ENCODE measurements around the gene KIRREL1.

The KIRREL1 gene

GRCh38 chr1:158076441-158076840, 83.0 kb downstream of the KIRREL1 start:
- Histone ChIP-seq H3K36me3 (ENCODE audit: insufficient read depth, low read length) (peaks cover 17% of the 10 kb centered on the region), H3K4me1 (ENCODE audit: insufficient read depth, low read length) (peaks cover 29% of the 10 kb centered on the region; the same call in 1 of the 2 replicates), H3K9ac (ENCODE audit: low read depth, low read length) (no peak overlapping the region), H3K9me3 (ENCODE audit: control insufficient read depth, insufficient read depth, low read length) (no peaks in the 10 kb centered on the region)

GRCh38 chr1:158077411-158078256, 84.2 kb downstream of the KIRREL1 start:
- H3K36me3 ChIP-seq (ENCODE audit: insufficient read depth, low read length): peaks cover 24% of the 10 kb centered on the region
- no peaks in the 10 kb centered on the region for H3K9me3 ChIP-seq (ENCODE audit: control insufficient read depth, insufficient read depth, low read length)
- H3K9ac ChIP-seq (ENCODE audit: low read depth, low read length): no peak overlapping the region
- peaks cover 29% of the 10 kb centered on the region; the same call in 1 of the 2 replicates for H3K4me1 ChIP-seq (ENCODE audit: insufficient read depth, low read length)

GRCh38 chr1:158078569-158079080, 85.2 kb downstream of the KIRREL1 start:
- Histone ChIP-seq H3K9me3 (ENCODE audit: control insufficient read depth, insufficient read depth, low read length) (no peaks in the 10 kb centered on the region), H3K36me3 (ENCODE audit: insufficient read depth, low read length) (peaks cover 19% of the 10 kb centered on the region), H3K9ac (ENCODE audit: low read depth, low read length) (no peak overlapping the region), H3K4me1 (ENCODE audit: insufficient read depth, low read length) (peaks cover 26% of the 10 kb centered on the region; the same call in 1 of the 2 replicates)

GRCh38 chr1:158080066-158080465, 86.6 kb downstream of the KIRREL1 start:
- Histone ChIP-seq H3K9ac (ENCODE audit: low read depth, low read length) (no peak overlapping the region), H3K36me3 (ENCODE audit: insufficient read depth, low read length) (peaks cover 22% of the 10 kb centered on the region), H3K4me1 (ENCODE audit: insufficient read depth, low read length) (peaks cover 18% of the 10 kb centered on the region; the same call in 1 of the 2 replicates), H3K9me3 (ENCODE audit: control insufficient read depth, insufficient read depth, low read length) (no peaks in the 10 kb centered on the region)

GRCh38 chr1:158084336-158084735, 90.9 kb downstream of the KIRREL1 start:
- Histone ChIP-seq H3K9ac (ENCODE audit: low read depth, low read length) (no peak overlapping the region), H3K36me3 (ENCODE audit: insufficient read depth, low read length) (peaks cover 26% of the 10 kb centered on the region), H3K4me1 (ENCODE audit: insufficient read depth, low read length) (no peaks in the 10 kb centered on the region)

GRCh38 chr1:158084747-158085146, 91.3 kb downstream of the KIRREL1 start:
- Histone ChIP-seq H3K4me1 (ENCODE audit: insufficient read depth, low read length) (no peaks in the 10 kb centered on the region), H3K9ac (ENCODE audit: low read depth, low read length) (no peak overlapping the region), H3K36me3 (ENCODE audit: insufficient read depth, low read length) (peaks cover 29% of the 10 kb centered on the region), H3K9me3 (ENCODE audit: control insufficient read depth, insufficient read depth, low read length) (no peaks in the 10 kb centered on the region)

More at GRCh38 chr1:158084336-158084735, 90.9 kb downstream of the KIRREL1 start:
- H3K9me3 ChIP-seq (ENCODE audit: control insufficient read depth, insufficient read depth, low read length): no peaks in the 10 kb centered on the region

- Histone ChIP-seq H3K36me3 (ENCODE audit: insufficient read depth, low read length) (peaks cover 17% of the 10 kb centered on the region), H3K9ac (ENCODE audit: low read depth, low read length) (no peak overlapping the region), H3K4me1 (ENCODE audit: insufficient read depth, low read length) (no peaks in the 10 kb centered on the region), H3K9me3 (ENCODE audit: control insufficient read depth, insufficient read depth, low read length) (no peaks in the 10 kb centered on the region)
Measured at GRCh38 chr1:158087320-158087927, 94.0 kb downstream of the KIRREL1 start.

GRCh38 chr1:158089476-158089875, 96.0 kb downstream of the KIRREL1 start:
- peaks cover 17% of the 10 kb centered on the region for H3K36me3 ChIP-seq (ENCODE audit: insufficient read depth, low read length)
- H3K9me3 ChIP-seq (ENCODE audit: control insufficient read depth, insufficient read depth, low read length): no peaks in the 10 kb centered on the region
- H3K4me1 ChIP-seq (ENCODE audit: insufficient read depth, low read length): no peaks in the 10 kb centered on the region
- H3K9ac ChIP-seq (ENCODE audit: low read depth, low read length): no peak overlapping the region

- H3K9me3 ChIP-seq (ENCODE audit: control insufficient read depth, insufficient read depth, low read length): no peaks in the 10 kb centered on the region
- H3K9ac ChIP-seq (ENCODE audit: low read depth, low read length): no peak overlapping the region
- H3K4me1 ChIP-seq (ENCODE audit: insufficient read depth, low read length): no peaks in the 10 kb centered on the region
- H3K36me3 ChIP-seq (ENCODE audit: insufficient read depth, low read length): peaks cover 12% of the 10 kb centered on the region
Measured at GRCh38 chr1:158089925-158090637, 96.6 kb downstream of the KIRREL1 start.

GRCh38 chr1:158093376-158093775, 99.9 kb downstream of the KIRREL1 start:
- peaks cover 8% of the 10 kb centered on the region for H3K36me3 ChIP-seq (ENCODE audit: insufficient read depth, low read length)
- H3K9ac ChIP-seq (ENCODE audit: low read depth, low read length): no peak overlapping the region
- H3K4me1 ChIP-seq (ENCODE audit: insufficient read depth, low read length): peaks cover 10% of the 10 kb centered on the region
- H3K9me3 ChIP-seq (ENCODE audit: control insufficient read depth, insufficient read depth, low read length): no peaks in the 10 kb centered on the region

GRCh38 chr1:158094571-158094970, 101.1 kb downstream of the KIRREL1 start:
- Histone ChIP-seq H3K9ac (ENCODE audit: low read depth, low read length) (no peak overlapping the region), H3K36me3 (ENCODE audit: insufficient read depth, low read length) (peaks cover 5% of the 10 kb centered on the region), H3K4me1 (ENCODE audit: insufficient read depth, low read length) (peaks cover 22% of the 10 kb centered on the region)

GRCh38 chr1:158095737-158096335, 102.4 kb downstream of the KIRREL1 start:
- Histone ChIP-seq H3K9ac (ENCODE audit: low read depth, low read length) (no peak overlapping the region), H3K9me3 (ENCODE audit: control insufficient read depth, insufficient read depth, low read length) (no peaks in the 10 kb centered on the region), H3K4me1 (ENCODE audit: insufficient read depth, low read length) (peaks cover 29% of the 10 kb centered on the region), H3K36me3 (ENCODE audit: insufficient read depth, low read length) (no peaks in the 10 kb centered on the region; the same call in none of the 2 replicates)

More at GRCh38 chr1:158094571-158094970, 101.1 kb downstream of the KIRREL1 start:
- no peaks in the 10 kb centered on the region for H3K9me3 ChIP-seq (ENCODE audit: control insufficient read depth, insufficient read depth, low read length)

- H3K9me3 ChIP-seq (ENCODE audit: control insufficient read depth, insufficient read depth, low read length): no peaks in the 10 kb centered on the region
- no peak overlapping the region for H3K9ac ChIP-seq (ENCODE audit: low read depth, low read length)
- H3K36me3 ChIP-seq (ENCODE audit: insufficient read depth, low read length): no peaks in the 10 kb centered on the region
- H3K4me1 ChIP-seq (ENCODE audit: insufficient read depth, low read length): peaks cover 51% of the 10 kb centered on the region
Measured at GRCh38 chr1:158098256-158098655, 104.8 kb downstream of the KIRREL1 start.

GRCh38 chr1:158099185-158099584, 105.7 kb downstream of the KIRREL1 start:
- Histone ChIP-seq H3K36me3 (ENCODE audit: insufficient read depth, low read length) (no peaks in the 10 kb centered on the region), H3K4me1 (ENCODE audit: insufficient read depth, low read length) (peaks cover 59% of the 10 kb centered on the region)

More at GRCh38 chr1:158099185-158099584, 105.7 kb downstream of the KIRREL1 start:
- Histone ChIP-seq H3K9ac (ENCODE audit: low read depth, low read length) (no peak overlapping the region), H3K9me3 (ENCODE audit: control insufficient read depth, insufficient read depth, low read length) (no peaks in the 10 kb centered on the region)
